Measurements from ENCODE around the gene TMED1. TPM values are rescaled to one million over a fixed set of nuclear protein-coding genes. Genes with fewer than 3 reads are reported as not detected.

The TMED1 gene
- total and polyA plus RNA-seq, 2 of the 13 experiments (the other 11 are each of a cell fraction or from before 2014, with no cell fraction given) = 48.3 to 51.8 TPM

DNA sequence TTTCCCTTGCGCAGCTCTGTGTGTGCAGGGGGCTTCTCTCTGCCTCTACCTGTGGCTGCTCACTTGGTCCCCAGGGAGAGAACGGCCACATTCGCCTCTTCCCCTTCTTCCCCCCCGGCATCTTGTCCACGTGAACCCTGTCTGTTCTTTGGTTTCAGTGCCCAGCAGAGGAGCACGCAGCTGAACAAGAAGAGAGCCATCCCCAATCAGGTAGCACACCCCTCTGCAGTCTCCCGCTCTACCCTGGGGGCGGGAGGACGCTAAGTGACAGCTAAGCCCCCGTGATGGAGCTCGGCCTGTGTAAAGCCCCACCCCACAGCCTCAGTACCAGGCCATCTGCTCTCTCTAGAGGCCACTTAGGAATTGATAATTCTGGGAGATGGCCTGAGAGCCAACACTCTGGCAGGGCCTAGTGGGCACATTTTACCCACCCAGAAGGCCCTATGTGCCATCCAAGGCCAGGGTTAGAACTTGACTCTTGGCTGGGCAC is 30.2 kb downstream of the TMED1 start:
- no peaks in the 10 kb centered on the region for H3K27me3 ChIP-seq (ENCODE audit: control insufficient read depth in 1 of 2, insufficient read depth in 2 of 2, low read length in 2 of 2)
- peaks cover under 1% of the 10 kb centered on the region; the same call in 1 of the 2 replicates for H3K4me1 ChIP-seq (ENCODE audit: insufficient read depth, low read length)
- DNase-seq (ENCODE audit: low spot score) (no peak), ATAC-seq (no peak), FAIRE-seq (no peak)
- H3K9ac ChIP-seq (ENCODE audit: insufficient read depth, low read depth, low read length) = no peak overlapping the region
- in situ Hi-C loops (cut with HindIII; ENCODE audit: extremely low pct_ligation_motif_present, low pct_unique_long_range_greater_than_20kb) = no loop called here
- ChIA-PET CTCF (ENCODE audit: low intra/inter-chr PET ratio, low total read pairs) (no interaction called here), POLR2A (interaction anchor here (0.8 kb wide), 1 partner anchor 30 kb away, joined by 3 read pairs; the partner anchor contains the start of gene TMED1)
- no peaks in the 10 kb centered on the region for H4K20me1 ChIP-seq (ENCODE audit: insufficient read depth, low read length)
- no peak overlapping the region for H3K4me2 ChIP-seq (ENCODE audit: low read depth, low read length)
- peaks cover 22 to 64% of the 10 kb centered on the region in 2 experiments; a peak in 4 of 5 replicates for H3K36me3 ChIP-seq (replicated peaks in 1 of 2; ENCODE audit: control insufficient read depth in 1 of 2, insufficient read depth in 2 of 2, low read length in 2 of 2)
- H3K79me2 ChIP-seq (ENCODE audit: insufficient read depth, low read length) = no peaks in the 10 kb centered on the region
- TF ChIP-seq ZMYM2 (CRISPR knock-in tag; IDR thresholded peaks at IDR 0.05) (no peak), ZBTB3 (CRISPR knock-in tag; IDR thresholded peaks at IDR 0.05; ENCODE audit: borderline replicate concordance, low read depth) (no peak), IKZF1 (IDR thresholded peaks at IDR 0.05) (no peak), SP1 (IDR thresholded peaks at IDR 0.05) (no peak), SP1 (CRISPR knock-in tag; IDR thresholded peaks at IDR 0.05) (no peak), TEAD2 (CRISPR knock-in tag; IDR thresholded peaks at IDR 0.05) (no peak), ZBTB8A (CRISPR knock-in tag; IDR thresholded peaks at IDR 0.05; ENCODE audit: borderline replicate concordance, low read depth) (no peak), ONECUT2 (CRISPR knock-in tag; IDR thresholded peaks at IDR 0.05) (no peak), ADNP (CRISPR knock-in tag; IDR thresholded peaks at IDR 0.05) (no peak), CHD4 (IDR thresholded peaks at IDR 0.05; ENCODE audit: borderline replicate concordance, low read length) (no peak), ZSCAN30 (CRISPR knock-in tag; IDR thresholded peaks at IDR 0.05) (no peak), GTF3A (CRISPR knock-in tag; conservative IDR thresholded peaks at IDR 0.05) (no peak), ZNF589 (CRISPR knock-in tag; conservative IDR thresholded peaks at IDR 0.05) (no peak), ZNF446 (CRISPR knock-in tag; IDR thresholded peaks at IDR 0.05) (no peak)
- 99% methylated on average over 11 of the region's 11 CpGs for WGBS (ENCODE audit: low lambda C conversion rate)
- H2AFZ ChIP-seq (ENCODE audit: low read length) = no peak overlapping the region
- no TSS peak for BruUV-seq (replicated peaks)
- no peak overlapping the region for H3K4me3 ChIP-seq (replicated peaks in 1 of 3; ENCODE audit: insufficient read depth in 1 of 3, low read depth in 2 of 3, low read length in 3 of 3)
- no peak overlapping the region for H3K27ac ChIP-seq (ENCODE audit: extremely low read length, insufficient read depth, low read length)
- intact Hi-C loops (cut with micrococcal nuclease; ENCODE audit: unreplicated experiment) = no loop called here
- no peaks in the 10 kb centered on the region for H3K9me3 ChIP-seq (ENCODE audit: low read length)
